Fibroblast of the aortic adventitia (primary cell): ENCODE data around the gene MZF1. TPM values are rescaled to one million over a fixed set of nuclear protein-coding genes. Genes with fewer than 3 reads are reported as not detected.

Experiments
- DNase-seq: peaks from one replicate; pipeline ENCODE4 v3.0.0-alpha.2; 2010; ENCODE audit warnings: low read depth
- H3K4me3 ChIP-seq: 2 replicates; pipeline ENCODE4 v1.5.1; 2011; ENCODE audit warnings: low read depth, mild to moderate bottlenecking, control low read depth, low read length, moderate library complexity
- CTCF ChIP-seq: IDR thresholded peaks from 2 replicates; pipeline ENCODE4 v1.5.1; 2011; ENCODE audit warnings: mild to moderate bottlenecking, low read length, control low read depth, inconsistent platforms; ENCODE audit not compliant: insufficient read depth
- total RNA-seq: library from RNA; depleted of rRNA; stranded (reverse); fragments of >200 nt; gene quantifications from 2 replicates; pipeline ENCODE4 v1.2.3, GENCODE V29; 2012; ENCODE audit warnings: low replicate concordance

MZF1 gene
- total RNA-seq, 1 donor, result 15.5 TPM

- DNase-seq, result peak; percentile 73
- TF ChIP-seq CTCF, result peak; percentile 82
- H3K4me3 ChIP-seq, result peak overlapping the region; percentile 91
Measured at GRCh38 chr19:58519087-58519354, 54.1 kb downstream of the MZF1 start.

GRCh38 chr19:58518256-58519086, 54.7 kb downstream of the MZF1 start:
- peak overlapping the region; percentile 91 for H3K4me3 ChIP-seq
- no peak for TF ChIP-seq CTCF
- DNase-seq, result no peak

- peak overlapping the region; percentile 28 for H3K4me3 ChIP-seq
- DNase-seq, result no peak
- no peak for TF ChIP-seq CTCF
Measured at GRCh38 chr19:58516964-58517833, 55.9 kb downstream of the MZF1 start.

GRCh38 chr19:58516246-58516836, 56.8 kb downstream of the MZF1 start:
- no peak for TF ChIP-seq CTCF
- H3K4me3 ChIP-seq, result no peak overlapping the region
- no peak for DNase-seq

- H3K4me3 ChIP-seq, result no peak overlapping the region
- no peak for TF ChIP-seq CTCF
Measured at GRCh38 chr19:58515259-58515658, 57.9 kb downstream of the MZF1 start.

GRCh38 chr19:58514564-58515022, 58.5 kb downstream of the MZF1 start:
- no peak for TF ChIP-seq CTCF
- peak overlapping the region; percentile 64 for H3K4me3 ChIP-seq
- no peak for DNase-seq

More at GRCh38 chr19:58515259-58515658, 57.9 kb downstream of the MZF1 start:
- DNase-seq, result no peak
